GDM1 (cell line): Measurements from ENCODE around the gene AMMECR1.
"Not testable (repeated sequence)": the region's sequence is repeated elsewhere in the genome, so short reads cannot be mapped to it uniquely, and the experiment has no call there.

Experiments used
- DNase-seq: peaks from one replicate; lab custom pipeline; 2025; lab: John Stamatoyannopoulos, UW

Gene AMMECR1

GRCh38 chrX:110168585-110168984, 149.3 kb downstream of the AMMECR1 start:
- no peak for DNase-seq

GRCh38 chrX:110167952-110168451, 149.9 kb downstream of the AMMECR1 start:
- no peak for DNase-seq

GRCh38 chrX:110163488-110163887, 154.4 kb downstream of the AMMECR1 start:
- DNase-seq: no peak

GRCh38 chrX:110162867-110163266, 155.0 kb downstream of the AMMECR1 start:
- DNase-seq: no peak

GRCh38 chrX:110162131-110162530, 155.8 kb downstream of the AMMECR1 start:
- DNase-seq: no peak

GRCh38 chrX:110161361-110161686, 156.6 kb downstream of the AMMECR1 start:
- DNase-seq: no peak

GRCh38 chrX:110159865-110160264, 158.0 kb downstream of the AMMECR1 start:
- no peak for DNase-seq

- no peak for DNase-seq
Observed at GRCh38 chrX:110159235-110159634, 158.7 kb downstream of the AMMECR1 start.

- DNase-seq: no peak
Observed at GRCh38 chrX:110157444-110157843, 160.4 kb downstream of the AMMECR1 start.

- no peak for DNase-seq
Observed at GRCh38 chrX:110156167-110156754, 161.6 kb downstream of the AMMECR1 start.

GRCh38 chrX:110155759-110156158, 162.1 kb downstream of the AMMECR1 start:
- DNase-seq: no peak

GRCh38 chrX:110154328-110154727, 163.6 kb downstream of the AMMECR1 start:
- not testable (repeated sequence) for DNase-seq

- DNase-seq: no peak
Observed at GRCh38 chrX:110153896-110154295, 164.0 kb downstream of the AMMECR1 start.

GRCh38 chrX:110153244-110153643, 164.6 kb downstream of the AMMECR1 start:
- DNase-seq: no peak

GRCh38 chrX:110146521-110146920, 171.4 kb downstream of the AMMECR1 start:
- peak; percentile 18 for DNase-seq

GRCh38 chrX:110145854-110146253, 172.0 kb downstream of the AMMECR1 start:
- DNase-seq: peak; percentile 13

GRCh38 chrX:110145311-110145710, 172.6 kb downstream of the AMMECR1 start:
- no peak for DNase-seq
